GM19193 (cell line): ENCODE results near the gene NCAPD3.

Experiments
- POLR2A ChIP-seq: IDR thresholded peaks from 4 replicates; pipeline ENCODE4 v1.6.1; 2011; ENCODE audit not compliant: insufficient read depth, insufficient read length; ENCODE audit errors: extremely low read depth

Gene NCAPD3

GRCh38 chr11:134140961-134141490, 82.7 kb downstream of the NCAPD3 start:
- TF ChIP-seq POLR2A = no peak

DNA sequence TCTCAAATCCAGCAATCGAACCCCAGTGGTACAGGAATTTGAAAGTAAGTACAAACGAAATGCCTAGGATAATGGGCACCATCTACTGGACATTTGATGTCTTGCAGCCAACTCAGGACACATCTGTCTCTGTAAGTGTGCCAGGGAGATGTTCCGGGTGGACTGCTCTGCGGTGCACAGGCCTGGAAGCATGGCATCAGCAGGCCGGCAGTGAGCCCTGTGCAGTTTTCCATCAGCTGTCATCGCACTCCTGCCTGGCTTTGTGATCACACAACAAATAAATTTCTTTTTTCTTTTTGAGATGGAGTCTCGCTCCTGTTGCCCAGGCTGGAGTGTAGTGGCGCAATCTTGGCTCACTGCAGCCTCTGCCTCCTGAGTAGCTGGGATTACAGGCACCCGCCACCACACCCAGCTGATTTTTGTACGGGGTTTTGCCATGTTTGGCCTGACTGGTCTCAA, 83.9 kb downstream of the NCAPD3 start:
- TF ChIP-seq POLR2A = no peak

DNA sequence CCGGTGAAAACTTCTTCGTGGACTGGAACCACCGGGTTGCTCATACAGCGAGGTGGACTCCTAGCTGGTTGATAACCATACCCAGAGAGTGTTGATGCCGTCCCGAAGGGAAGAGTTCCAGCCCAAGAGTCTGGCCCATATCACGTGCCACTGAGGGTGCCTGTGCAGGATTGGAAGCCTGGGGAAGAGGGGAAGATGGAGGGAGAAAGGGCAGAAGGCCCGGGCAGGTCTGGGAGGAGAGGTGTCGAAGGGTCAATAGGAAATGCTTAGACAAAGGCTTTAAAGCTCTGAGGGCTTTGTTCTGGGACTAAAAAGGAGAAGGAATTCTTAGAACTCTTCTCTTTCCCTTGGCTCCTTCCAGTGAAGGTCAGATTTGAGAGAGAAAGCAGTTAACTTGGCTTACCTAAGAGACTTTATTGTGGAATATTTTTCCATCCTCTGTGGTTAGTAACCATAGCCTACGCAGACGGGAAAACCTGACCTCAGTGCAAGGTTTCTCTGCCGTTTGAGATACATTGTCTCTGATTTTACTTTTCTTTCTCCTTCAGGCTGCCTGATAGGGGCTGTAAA, 84.4 kb downstream of the NCAPD3 start:
- TF ChIP-seq POLR2A = no peak

DNA sequence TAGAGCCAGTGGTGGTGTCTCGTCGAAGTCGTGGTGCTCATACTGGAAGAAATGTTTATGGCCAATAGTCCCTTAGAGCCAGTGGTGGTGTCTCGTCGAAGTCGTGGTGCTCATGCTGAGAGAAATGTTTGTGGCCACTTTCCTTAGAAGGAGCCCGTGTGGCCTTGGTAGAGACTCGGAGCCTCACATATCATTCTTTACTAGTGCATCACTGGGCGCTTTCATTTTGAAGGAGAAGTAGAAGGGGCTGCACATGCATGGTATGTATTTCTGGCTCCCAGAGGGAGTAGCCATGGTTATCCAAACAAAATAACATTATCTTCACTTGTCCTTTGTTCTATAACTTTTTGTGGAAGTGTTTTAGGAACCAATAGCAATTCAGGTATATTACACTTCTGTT, 85.4 kb downstream of the NCAPD3 start:
- no peak for TF ChIP-seq POLR2A

DNA sequence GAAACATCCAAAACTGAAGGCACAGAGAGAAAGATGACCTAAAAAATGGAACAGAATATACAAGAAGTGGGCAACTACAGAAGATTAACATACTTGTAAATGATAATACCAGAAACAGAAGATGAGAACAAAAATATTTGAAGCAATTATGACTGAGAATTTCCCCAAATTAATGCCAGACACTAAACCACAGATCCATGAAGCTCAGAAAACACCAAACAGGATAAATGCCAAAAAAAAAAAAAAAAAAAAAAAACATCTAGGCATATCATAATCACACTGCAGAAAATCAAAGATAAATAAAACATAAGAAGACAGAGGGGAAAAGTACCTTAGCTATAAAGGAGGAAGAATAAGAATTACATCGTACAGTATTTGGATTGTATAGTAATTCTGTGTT, 89.6 kb downstream of the NCAPD3 start:
- no peak for TF ChIP-seq POLR2A

DNA sequence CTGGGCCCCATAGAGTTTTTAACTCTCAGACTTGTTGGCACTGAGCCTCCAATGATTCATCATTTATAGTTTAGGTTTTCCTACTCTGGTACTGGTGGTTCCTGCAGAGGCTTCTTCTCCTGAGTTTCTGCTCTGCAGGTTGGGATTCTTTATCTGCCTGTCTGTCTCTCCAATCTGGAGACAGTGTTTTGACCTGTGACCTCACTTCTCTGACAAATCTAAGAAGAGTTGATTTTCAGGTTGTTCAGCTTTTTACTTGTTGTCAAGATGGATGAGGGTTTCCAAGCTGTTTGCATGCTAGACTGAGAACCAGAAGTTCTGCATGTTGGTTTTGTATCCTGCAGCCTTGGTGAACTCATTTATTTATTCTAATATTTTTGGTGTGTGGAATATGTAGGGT, 91.0 kb downstream of the NCAPD3 start:
- no peak for TF ChIP-seq POLR2A

DNA sequence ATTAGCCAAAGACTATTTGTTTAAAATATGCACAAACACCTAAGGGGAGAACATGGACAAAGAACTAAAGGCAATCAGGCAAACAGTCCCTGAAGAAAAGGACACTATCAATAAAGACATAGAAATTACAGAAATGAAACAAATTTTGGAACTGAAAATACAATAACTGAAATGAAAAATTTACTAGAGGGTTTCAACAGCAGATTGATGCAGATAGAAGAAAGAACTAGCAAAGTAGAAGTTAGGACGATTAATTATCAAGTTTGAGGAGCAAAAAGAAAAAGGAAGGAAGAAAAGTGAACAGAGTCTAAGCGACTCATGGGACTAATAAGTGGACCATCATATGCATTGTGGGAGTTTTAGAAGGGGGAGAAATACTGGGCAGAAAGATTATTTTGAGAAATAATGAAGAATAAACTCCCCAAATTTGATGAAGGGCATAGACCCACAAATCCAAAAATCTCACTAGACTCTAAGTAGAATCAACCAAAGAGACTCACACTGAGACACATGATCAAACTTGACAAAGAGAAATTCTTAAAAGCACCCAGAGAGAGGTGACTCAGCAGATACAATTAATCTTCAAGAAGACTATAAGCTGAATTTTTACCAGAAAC, 92.0 kb downstream of the NCAPD3 start:
- TF ChIP-seq POLR2A = no peak

- TF ChIP-seq POLR2A = no peak
Observed at GRCh38 chr11:134126217-134126822, 97.4 kb downstream of the NCAPD3 start.

DNA sequence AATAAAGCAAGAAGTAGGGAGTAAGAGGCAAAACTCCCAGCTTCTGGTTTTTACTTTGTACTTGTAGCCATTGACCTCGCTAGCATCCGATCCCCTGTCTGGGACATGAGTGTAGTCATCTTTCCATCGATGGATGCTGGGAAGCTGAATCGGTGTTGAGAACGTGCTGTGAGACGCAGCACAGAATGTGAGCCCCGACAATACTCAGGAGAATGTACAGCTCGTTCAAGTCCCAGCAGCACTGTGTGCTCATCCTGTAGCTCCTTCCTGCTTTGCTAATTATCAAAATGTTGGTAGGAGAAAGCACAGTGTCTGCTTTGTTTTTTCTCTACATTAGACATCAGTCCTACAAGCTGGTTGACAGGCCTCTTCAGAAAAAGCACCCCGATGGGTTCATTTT, 98.3 kb downstream of the NCAPD3 start:
- no peak for TF ChIP-seq POLR2A

DNA sequence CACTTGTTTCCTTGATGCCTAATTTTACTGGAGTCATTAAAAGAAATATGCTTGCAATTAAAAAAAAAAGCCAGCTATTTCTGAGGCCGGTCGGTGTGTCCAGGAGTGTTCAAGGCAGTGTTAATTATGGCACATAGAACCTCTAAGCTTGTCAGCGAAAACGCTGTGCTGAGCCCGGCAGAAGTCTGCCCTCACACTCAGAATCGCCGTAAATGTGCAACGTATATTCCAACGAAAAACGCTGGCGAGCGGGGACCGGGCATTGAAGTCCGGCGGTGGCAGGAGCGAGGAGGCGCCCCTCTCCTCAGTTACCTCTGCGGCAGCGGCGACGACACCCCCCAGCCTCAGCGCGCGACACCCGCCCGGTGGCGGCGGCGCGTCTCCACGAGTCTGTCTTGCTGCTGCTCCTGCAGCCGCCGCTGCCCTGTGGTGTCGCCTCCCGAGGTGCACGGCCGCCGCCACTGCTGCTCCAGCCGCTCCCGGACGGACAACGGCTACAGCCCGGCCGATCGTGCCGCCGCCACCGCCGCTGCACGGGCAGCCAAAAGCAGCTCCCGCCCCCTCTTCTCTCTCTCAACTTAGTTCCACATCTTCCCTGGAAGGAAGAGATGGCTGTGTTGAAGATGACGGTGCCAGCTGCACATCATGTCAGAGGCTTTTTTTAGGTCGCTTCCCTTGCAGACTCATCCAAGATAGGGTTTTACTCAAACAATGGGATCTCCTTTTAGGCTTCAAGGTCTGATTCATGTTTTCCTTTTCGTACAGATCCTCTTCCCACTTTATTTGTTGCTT, 98.9 kb downstream of the NCAPD3 start:
- no peak for TF ChIP-seq POLR2A

DNA sequence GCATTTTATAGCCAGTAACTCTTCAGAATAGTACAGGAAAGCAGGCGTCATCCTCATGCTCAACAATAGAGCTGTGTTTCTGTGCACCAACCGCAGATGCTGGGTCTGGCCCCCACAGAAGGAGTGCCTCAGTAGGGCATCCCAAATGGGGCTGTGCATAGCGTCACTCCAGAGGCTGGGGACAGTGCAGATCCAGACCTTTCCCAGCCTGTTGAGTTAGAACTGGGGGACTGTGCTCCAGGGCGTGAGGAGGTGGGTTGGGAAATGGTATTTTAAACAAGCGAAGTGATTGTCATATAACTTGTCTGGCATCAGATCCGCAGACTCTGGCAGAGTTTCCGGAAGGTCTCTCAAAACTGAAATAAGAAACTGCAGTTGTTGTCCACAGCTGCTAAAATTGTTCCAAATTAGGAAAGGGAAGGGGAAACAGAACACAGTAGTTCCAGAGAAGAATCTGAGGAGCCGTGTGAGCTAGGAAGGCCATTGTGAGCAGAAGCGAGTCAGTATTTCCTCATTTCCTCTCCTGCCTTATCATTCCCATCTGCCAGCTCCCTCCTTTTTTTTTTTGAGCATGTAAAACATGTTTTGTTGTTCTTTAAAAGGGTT, 102.7 kb downstream of the NCAPD3 start:
- no peak for TF ChIP-seq POLR2A

DNA sequence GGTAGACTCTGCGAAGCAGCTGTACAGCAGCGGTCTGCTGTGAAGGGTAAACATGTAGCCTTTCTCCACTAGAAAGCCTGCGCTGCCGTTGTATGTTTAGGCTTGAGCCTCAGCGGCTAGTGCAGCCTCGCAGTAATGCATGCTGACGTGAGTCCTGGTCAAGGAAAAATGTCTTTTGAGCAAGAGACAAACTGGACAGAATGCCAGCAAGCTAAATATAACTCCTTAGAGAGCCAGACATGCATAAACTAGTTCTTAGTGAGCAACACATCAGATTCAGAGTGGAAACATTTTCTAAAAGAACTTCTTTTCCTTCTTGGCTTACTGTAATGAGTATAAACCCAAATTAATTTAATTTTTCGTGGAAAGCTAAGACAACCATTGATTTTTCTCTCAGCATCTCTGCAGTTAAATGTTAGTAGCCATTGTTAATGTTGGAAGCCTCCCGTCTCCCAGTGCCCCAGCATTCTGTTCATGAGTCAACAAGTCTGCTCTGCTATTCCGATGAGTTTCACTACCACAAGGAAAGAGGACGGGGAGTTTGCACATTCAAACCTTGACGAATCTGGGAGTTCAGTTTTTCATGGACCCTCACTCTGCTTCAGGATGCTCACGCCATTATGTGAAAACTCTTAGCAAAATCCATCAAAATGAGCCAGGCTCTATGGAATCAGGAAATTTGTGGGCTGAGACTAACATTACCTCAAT, 103.5 kb downstream of the NCAPD3 start:
- TF ChIP-seq POLR2A = no peak

DNA sequence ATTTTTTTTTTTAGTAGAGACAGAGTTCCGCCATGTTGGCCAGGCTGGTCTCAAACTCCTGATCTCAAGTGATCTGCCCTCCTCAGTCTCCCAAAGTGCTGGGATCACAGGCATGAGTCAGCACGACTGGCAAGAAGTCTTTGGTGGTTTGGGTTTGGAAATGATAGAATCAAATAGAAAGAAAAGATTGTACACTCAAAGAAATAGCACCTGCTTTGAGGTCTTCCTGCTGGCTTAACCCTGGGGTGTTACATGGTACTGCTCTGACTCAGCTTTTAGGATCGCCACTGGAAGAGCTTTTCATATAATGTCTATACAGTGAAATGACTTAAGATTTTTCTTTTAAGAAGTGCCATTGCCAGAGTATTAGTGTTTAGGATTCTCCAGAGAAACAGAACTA, 104.7 kb downstream of the NCAPD3 start:
- TF ChIP-seq POLR2A = no peak

DNA sequence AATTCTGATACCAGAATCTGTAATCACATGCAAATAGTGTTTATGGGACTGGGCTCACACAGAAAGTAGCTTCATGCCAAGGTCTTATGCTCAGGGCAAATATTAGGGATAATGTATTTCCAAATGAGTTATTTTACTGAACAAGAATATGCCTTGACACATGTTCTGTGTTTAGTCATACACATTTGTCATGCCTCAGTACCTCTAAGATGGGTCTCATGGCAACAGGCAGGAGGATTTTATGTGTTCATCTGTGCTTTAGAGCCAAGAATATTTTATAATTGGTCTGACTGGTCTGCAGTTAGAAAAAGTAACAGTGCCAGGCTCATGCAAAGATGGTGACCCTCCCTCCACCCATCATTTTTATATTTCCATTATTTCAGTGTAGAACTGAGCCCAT, 105.8 kb downstream of the NCAPD3 start:
- no peak for TF ChIP-seq POLR2A
